GM12875 (cell line): ENCODE data around the gene LYSMD4.

ENCODE experiments used
- H3K4me3 ChIP-seq: one replicate; pipeline ENCODE4 v1.5.1; 2011; ENCODE audit warnings: low read depth, low read length, control low read depth
- TF ChIP-seq, protein P1 (sequence below): IDR thresholded peaks from 2 replicates; pipeline ENCODE4 v1.5.1; 2011; ENCODE audit warnings: low read depth, mild to moderate bottlenecking, control low read depth, inconsistent platforms, low read length, moderate library complexity, borderline replicate concordance; ENCODE audit not compliant: insufficient read depth

Gene LYSMD4

GRCh38 chr15:99692825-99693224 is 40.4 kb downstream of the LYSMD4 start:
- H3K4me3 ChIP-seq = no peak overlapping the region
- TF ChIP-seq, protein P1, sequence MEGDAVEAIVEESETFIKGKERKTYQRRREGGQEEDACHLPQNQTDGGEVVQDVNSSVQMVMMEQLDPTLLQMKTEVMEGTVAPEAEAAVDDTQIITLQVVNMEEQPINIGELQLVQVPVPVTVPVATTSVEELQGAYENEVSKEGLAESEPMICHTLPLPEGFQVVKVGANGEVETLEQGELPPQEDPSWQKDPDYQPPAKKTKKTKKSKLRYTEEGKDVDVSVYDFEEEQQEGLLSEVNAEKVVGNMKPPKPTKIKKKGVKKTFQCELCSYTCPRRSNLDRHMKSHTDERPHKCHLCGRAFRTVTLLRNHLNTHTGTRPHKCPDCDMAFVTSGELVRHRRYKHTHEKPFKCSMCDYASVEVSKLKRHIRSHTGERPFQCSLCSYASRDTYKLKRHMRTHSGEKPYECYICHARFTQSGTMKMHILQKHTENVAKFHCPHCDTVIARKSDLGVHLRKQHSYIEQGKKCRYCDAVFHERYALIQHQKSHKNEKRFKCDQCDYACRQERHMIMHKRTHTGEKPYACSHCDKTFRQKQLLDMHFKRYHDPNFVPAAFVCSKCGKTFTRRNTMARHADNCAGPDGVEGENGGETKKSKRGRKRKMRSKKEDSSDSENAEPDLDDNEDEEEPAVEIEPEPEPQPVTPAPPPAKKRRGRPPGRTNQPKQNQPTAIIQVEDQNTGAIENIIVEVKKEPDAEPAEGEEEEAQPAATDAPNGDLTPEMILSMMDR = no peak

DNA sequence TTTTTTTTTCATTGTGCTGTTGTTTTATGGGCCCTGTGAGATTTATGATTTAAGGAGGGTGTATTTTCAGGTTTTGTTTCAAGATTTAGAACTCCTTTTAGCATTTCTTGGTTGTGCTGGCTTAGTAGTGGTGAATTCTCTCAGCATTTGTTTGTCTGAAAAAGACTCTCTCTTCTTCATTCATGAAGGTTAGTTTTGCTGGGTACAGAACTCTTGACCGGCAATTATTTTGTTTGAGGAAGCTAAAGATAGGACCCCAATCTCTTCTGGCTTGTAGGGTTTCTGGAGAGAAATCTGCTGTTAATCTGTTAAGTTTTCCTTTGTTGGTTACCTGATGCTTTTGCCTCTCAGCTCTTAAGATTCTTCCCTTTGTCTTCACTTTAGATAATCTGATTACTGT is 46.9 kb downstream of the LYSMD4 start:
- TF ChIP-seq, protein P1 = no peak
- no peak overlapping the region for H3K4me3 ChIP-seq

DNA sequence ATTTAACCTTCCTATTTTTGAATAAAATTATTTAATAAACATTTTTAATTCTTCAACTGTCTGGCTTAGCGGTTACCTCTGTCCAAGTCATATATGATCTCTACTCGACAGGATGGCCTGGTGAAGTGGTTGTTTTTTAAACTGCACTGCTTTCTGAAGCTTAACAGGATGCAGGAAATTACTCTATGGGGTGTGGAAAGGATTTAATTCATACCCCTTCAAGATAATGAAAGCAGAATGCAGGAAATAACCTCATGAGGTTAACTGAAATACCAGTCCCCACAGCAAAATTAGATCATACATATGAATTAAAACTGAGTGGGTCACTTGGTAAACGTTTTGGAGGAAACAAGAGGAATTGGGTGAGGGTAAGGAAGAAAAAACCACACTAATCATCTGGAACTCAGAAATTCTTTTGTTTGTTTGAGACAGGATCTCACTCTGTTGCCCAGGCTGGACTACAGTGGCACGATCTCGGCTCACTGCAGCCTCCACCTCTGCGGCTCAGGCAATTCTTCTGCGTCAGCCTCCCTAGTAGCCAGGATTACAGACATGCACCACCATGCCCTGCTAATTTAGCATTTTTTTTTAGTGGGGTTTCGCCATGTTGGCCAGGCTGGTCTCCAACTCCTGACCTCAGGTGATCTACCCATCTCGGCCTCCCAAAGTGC is 50.1 kb downstream of the LYSMD4 start:
- TF ChIP-seq, protein P1 = no peak
- H3K4me3 ChIP-seq = no peak overlapping the region

- TF ChIP-seq, protein P1 = no peak
- no peak overlapping the region for H3K4me3 ChIP-seq
Measured at GRCh38 chr15:99682455-99682854, 50.8 kb downstream of the LYSMD4 start.

- TF ChIP-seq, protein P1 = no peak
- H3K4me3 ChIP-seq = no peak overlapping the region
Measured at GRCh38 chr15:99681990-99682389, 51.2 kb downstream of the LYSMD4 start.

DNA sequence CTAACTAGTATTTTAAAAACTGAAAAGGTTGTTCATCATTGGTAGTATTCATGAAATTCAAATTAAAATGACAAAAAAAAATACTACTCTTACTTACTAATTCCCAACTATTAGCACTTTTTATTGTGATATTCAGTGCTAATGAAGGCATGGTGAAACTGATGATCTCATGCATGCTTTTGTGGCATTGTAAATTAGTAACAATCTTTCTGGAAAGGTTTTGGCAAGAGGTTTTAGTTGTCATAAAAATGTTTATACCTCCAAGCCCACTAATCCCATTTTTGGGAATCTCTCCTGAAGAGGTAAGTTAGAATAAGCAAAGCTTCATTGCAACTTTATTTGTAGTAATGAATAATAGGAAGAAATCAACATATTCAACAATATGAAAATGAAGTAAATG is 53.0 kb downstream of the LYSMD4 start:
- TF ChIP-seq, protein P1 = no peak
- no peak overlapping the region for H3K4me3 ChIP-seq

DNA sequence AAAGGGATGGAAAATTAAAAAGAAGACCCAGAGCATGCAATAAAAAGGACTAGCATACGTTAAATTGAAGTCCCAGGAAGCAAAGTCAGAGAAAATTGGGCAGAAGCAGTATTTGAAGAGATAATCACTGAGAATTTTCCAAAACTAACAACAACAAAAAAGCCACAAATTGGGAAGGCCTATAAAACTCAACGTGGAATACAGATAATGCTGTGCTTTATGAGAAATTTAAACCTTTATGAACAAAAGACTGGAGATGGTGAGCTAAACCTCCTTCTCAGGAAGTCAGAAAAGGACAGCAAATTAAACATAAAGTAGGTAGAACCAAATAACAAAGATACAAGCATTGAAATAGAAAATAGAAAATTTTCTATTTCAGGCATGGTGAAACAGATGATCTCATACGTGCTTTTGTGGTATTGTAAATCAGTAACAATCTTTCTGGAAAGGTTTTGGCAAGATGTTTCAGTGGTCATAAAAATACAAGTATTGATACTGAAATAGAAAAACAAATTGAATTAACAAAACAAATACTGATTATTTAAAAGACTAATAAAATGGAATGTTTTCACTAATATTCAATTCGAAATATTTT is 55.6 kb downstream of the LYSMD4 start:
- TF ChIP-seq, protein P1 = no peak
- no peak overlapping the region for H3K4me3 ChIP-seq
